Mesenchymal stem cell (in vitro differentiated cells and primary cell): ENCODE measurements around the gene CFAP54.

ENCODE experiments used
- DNase-seq: peaks from one replicate; pipeline ENCODE4 v3.0.0-alpha.2; 2013
- H2AFZ ChIP-seq: one replicate; pipeline ENCODE4 v1.6.1; 2013; ENCODE audit warnings: low read depth, mild to moderate bottlenecking, control low read depth, inconsistent platforms, low read length, moderate library complexity
- H2AK5ac ChIP-seq: 2 replicates; pipeline ENCODE4 v1.6.1; 2013; ENCODE audit warnings: low read length, moderate library complexity, mild to moderate bottlenecking, inconsistent platforms; ENCODE audit not compliant: severe bottlenecking
- H2BK120ac ChIP-seq: one replicate; pipeline ENCODE4 v1.6.1; 2013; ENCODE audit warnings: low read depth, mild to moderate bottlenecking, inconsistent platforms, low read length, moderate library complexity
- H2BK12ac ChIP-seq, 2 experiments: one replicate each; pipeline ENCODE4 v1.6.1; 2013; ENCODE audit warnings: inconsistent platforms in 2 of 2, low read length in 2 of 2, mild to moderate bottlenecking in 2 of 2, moderate library complexity in 2 of 2, control low read depth in 1 of 2
- H2BK15ac ChIP-seq: one replicate; pipeline ENCODE4 v1.6.1; 2013; ENCODE audit warnings: mild to moderate bottlenecking, low read depth, inconsistent platforms; ENCODE audit not compliant: poor library complexity, severe bottlenecking
- H2BK5ac ChIP-seq: 2 replicates; pipeline ENCODE4 v1.6.1; 2013; ENCODE audit warnings: low read depth, mild to moderate bottlenecking, low read length, control low read depth, inconsistent platforms; ENCODE audit not compliant: poor library complexity, severe bottlenecking
- H3K14ac ChIP-seq, 2 experiments: one replicate each; pipeline ENCODE4 v1.6.1; 2013; ENCODE audit warnings: inconsistent platforms in 2 of 2, low read length in 2 of 2, control low read depth in 1 of 2, mild to moderate bottlenecking in 1 of 2, moderate library complexity in 1 of 2
- H3K18ac ChIP-seq, 2 experiments: one replicate each; pipeline ENCODE4 v1.6.1; 2013; ENCODE audit warnings: inconsistent platforms in 2 of 2, low read length in 2 of 2, control low read depth in 1 of 2, low read depth in 1 of 2, mild to moderate bottlenecking in 1 of 2
- H3K23ac ChIP-seq, 2 experiments: one replicate each; pipeline ENCODE4 v1.6.1; 2013; ENCODE audit warnings: inconsistent platforms in 2 of 2, low read length in 2 of 2, mild to moderate bottlenecking in 2 of 2, moderate library complexity in 2 of 2, control low read depth in 1 of 2
- H3K27ac ChIP-seq: 2 replicates; pipeline ENCODE4 v1.5.1; 2013; ENCODE audit warnings: mild to moderate bottlenecking, moderate library complexity, low read length, control low read depth, inconsistent platforms; ENCODE audit not compliant: poor library complexity, severe bottlenecking
- H3K27me3 ChIP-seq, 2 experiments: 2 replicates each; pipeline versions ENCODE4 v1.6.1 to v1.7.0; 2013; ENCODE audit warnings: low read length in 2 of 2, mild to moderate bottlenecking in 2 of 2, moderate library complexity in 2 of 2, control low read depth in 1 of 2, inconsistent platforms in 1 of 2; ENCODE audit not compliant: control insufficient read depth in 1 of 2, insufficient read depth in 1 of 2
- H3K36me3 ChIP-seq, 2 experiments: 2 replicates each; pipeline versions ENCODE4 v1.6.1 to v1.7.0; 2013; ENCODE audit warnings: low read length in 2 of 2, control low read depth in 1 of 2, inconsistent platforms in 1 of 2, low read depth in 1 of 2, mild to moderate bottlenecking in 1 of 2; ENCODE audit not compliant: insufficient read depth in 2 of 2, control insufficient read depth in 1 of 2
- H3K4ac ChIP-seq, 2 experiments: one replicate each; pipeline ENCODE4 v1.6.1; 2013; ENCODE audit warnings: inconsistent platforms in 2 of 2, low read length in 2 of 2, mild to moderate bottlenecking in 2 of 2, moderate library complexity in 2 of 2, control low read depth in 1 of 2, low read depth in 1 of 2
- H3K4me1 ChIP-seq: 2 replicates; pipeline ENCODE4 v1.6.1; 2013; ENCODE audit warnings: low read depth, low read length, control low read depth; ENCODE audit not compliant: control insufficient read depth, insufficient read depth
- H3K4me2 ChIP-seq: 2 replicates; pipeline ENCODE4 v1.6.1; 2013; ENCODE audit warnings: low read length, mild to moderate bottlenecking, inconsistent platforms; ENCODE audit not compliant: poor library complexity, severe bottlenecking
- H3K4me3 ChIP-seq, 2 experiments: 2 replicates each; pipeline versions ENCODE4 v1.5.1 to v1.7.0; 2013; ENCODE audit warnings: low read length in 2 of 2, mild to moderate bottlenecking in 2 of 2, control low read depth in 1 of 2, low read depth in 1 of 2; ENCODE audit not compliant: insufficient read depth in 1 of 2
- H3K79me1 ChIP-seq: replicated peaks from 2 replicates; pipeline ENCODE4 v1.6.1; 2013; ENCODE audit warnings: mild to moderate bottlenecking, control low read depth, low read length, inconsistent platforms; ENCODE audit not compliant: poor library complexity, severe bottlenecking
- H3K9ac ChIP-seq: 2 replicates; pipeline ENCODE4 v1.7.0; 2013; ENCODE audit warnings: mild to moderate bottlenecking, low read length, moderate library complexity
- H3K9me3 ChIP-seq: 2 replicates; pipeline ENCODE4 v1.7.0; 2013; ENCODE audit warnings: mild to moderate bottlenecking, low read length; ENCODE audit not compliant: control insufficient read depth
- H4K8ac ChIP-seq: one replicate; pipeline ENCODE4 v1.6.1; 2013; ENCODE audit warnings: inconsistent platforms, mild to moderate bottlenecking, low read length, moderate library complexity
- H4K91ac ChIP-seq: one replicate; pipeline ENCODE4 v1.6.1; 2013; ENCODE audit warnings: mild to moderate bottlenecking, low read length, inconsistent platforms
- WGBS: methylation state at CpG from one replicate; pipeline ENCODE4 v1.1.7; 2013; ENCODE audit warnings: mixed read lengths; 5-methylcytosine and 5-hydroxymethylcytosine counted together

Gene CFAP54

GRCh38 chr12:96803969-96804368 is 314.6 kb downstream of the CFAP54 start:
- H3K27ac ChIP-seq = no peak overlapping the region

GRCh38 chr12:96806272-96806671 is 316.9 kb downstream of the CFAP54 start:
- WGBS = 91% methylated on average over 3 of the region's 4 CpGs
- H3K27me3 ChIP-seq = no peaks in the 10 kb centered on the region
- no peak overlapping the region for H4K91ac ChIP-seq
- H3K18ac ChIP-seq = no peak overlapping the region
- no peak overlapping the region for H3K4me3 ChIP-seq
- peaks cover 30% of the 10 kb centered on the region for H3K9me3 ChIP-seq
- no peak overlapping the region for H2BK12ac ChIP-seq
- no peak overlapping the region for H3K23ac ChIP-seq
- H2AK5ac ChIP-seq = no peak overlapping the region
- no peak overlapping the region for H2AFZ ChIP-seq
- H3K14ac ChIP-seq = no peak overlapping the region
- H2BK5ac ChIP-seq = no peak overlapping the region
- H3K79me1 ChIP-seq = no peaks in the 10 kb centered on the region
- H3K9ac ChIP-seq = no peak overlapping the region
- H3K27ac ChIP-seq = no peak overlapping the region
- no peak overlapping the region for H2BK120ac ChIP-seq
- H3K4ac ChIP-seq = no peak overlapping the region
- H2BK15ac ChIP-seq = no peak overlapping the region
- no peak overlapping the region for H3K4me2 ChIP-seq
- peaks cover 1% of the 10 kb centered on the region for H3K4me1 ChIP-seq
- no peaks in the 10 kb centered on the region for H3K36me3 ChIP-seq
- no peak for DNase-seq
- no peak overlapping the region for H4K8ac ChIP-seq

More at GRCh38 chr12:96803969-96804368, 314.6 kb downstream of the CFAP54 start:
- Histone ChIP-seq H3K18ac (no peak overlapping the region), H3K9me3 (peaks cover 30% of the 10 kb centered on the region), H3K36me3 (no peaks in the 10 kb centered on the region), H3K4me1 (no peaks in the 10 kb centered on the region), H4K91ac (no peak overlapping the region), H3K9ac (no peak overlapping the region), H3K23ac (no peak overlapping the region), H3K4me3 (no peak overlapping the region), H3K27me3 (no peaks in the 10 kb centered on the region), H2AK5ac (no peak overlapping the region), H2BK15ac (no peak overlapping the region), H3K4ac (no peak overlapping the region), H3K79me1 (no peaks in the 10 kb centered on the region), H2BK120ac (no peak overlapping the region), H4K8ac (no peak overlapping the region), H2AFZ (no peak overlapping the region), H3K4me2 (no peak overlapping the region), H3K14ac (no peak overlapping the region), H2BK5ac (no peak overlapping the region), H2BK12ac (no peak overlapping the region)
- no peak for DNase-seq

- Histone ChIP-seq H2BK15ac (no peak overlapping the region), H2AFZ (no peak overlapping the region), H3K4ac (no peak overlapping the region), H2BK120ac (no peak overlapping the region), H3K36me3 (no peaks in the 10 kb centered on the region), H4K91ac (no peak overlapping the region), H3K14ac (no peak overlapping the region), H3K23ac (no peak overlapping the region), H3K27me3 (no peaks in the 10 kb centered on the region), H3K4me1 (peaks cover 1% of the 10 kb centered on the region), H3K4me2 (no peak overlapping the region), H3K9me3 (peaks cover 22% of the 10 kb centered on the region), H3K18ac (no peak overlapping the region), H2BK12ac (no peak overlapping the region), H2BK5ac (no peak overlapping the region), H3K4me3 (no peak overlapping the region), H3K79me1 (no peaks in the 10 kb centered on the region), H3K9ac (no peak overlapping the region), H4K8ac (no peak overlapping the region), H2AK5ac (no peak overlapping the region), H3K27ac (no peak overlapping the region)
- no peak for DNase-seq
- WGBS = no CpG with 5 or more reads among the region's 1 CpG
These were observed 318.4 kb downstream of the CFAP54 start for GRCh38 chr12:96807741-96808140.

DNA sequence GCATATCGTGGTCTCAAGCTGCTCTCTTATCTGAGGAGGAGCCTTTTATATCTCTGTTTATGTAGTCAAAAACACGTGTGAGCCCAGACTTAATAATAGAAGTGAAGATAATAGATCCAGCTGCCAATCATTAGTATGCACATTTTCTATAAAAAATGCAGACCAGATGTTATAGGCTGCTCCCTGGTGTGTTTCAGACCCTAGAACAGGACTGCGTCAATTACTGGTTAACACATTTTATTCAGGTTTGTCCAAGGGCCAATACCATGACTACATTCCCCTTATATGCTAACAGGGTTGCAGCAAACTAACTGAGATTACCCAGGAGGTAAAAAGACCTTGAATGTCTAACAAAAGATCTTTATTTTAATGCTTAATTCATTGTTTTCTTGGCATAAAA is 319.2 kb downstream of the CFAP54 start:
- Histone ChIP-seq H2BK15ac (no peak overlapping the region), H3K9ac (no peak overlapping the region), H2BK120ac (no peak overlapping the region), H3K14ac (no peak overlapping the region), H3K36me3 (no peaks in the 10 kb centered on the region), H3K4ac (no peak overlapping the region), H3K4me2 (no peak overlapping the region), H3K27me3 (no peaks in the 10 kb centered on the region), H3K79me1 (no peaks in the 10 kb centered on the region), H3K4me3 (no peak overlapping the region), H4K91ac (no peak overlapping the region), H2BK5ac (no peak overlapping the region), H4K8ac (no peak overlapping the region), H2AK5ac (no peak overlapping the region), H3K27ac (no peak overlapping the region), H3K23ac (no peak overlapping the region), H2AFZ (no peak overlapping the region), H2BK12ac (no peak overlapping the region), H3K4me1 (peaks cover 1% of the 10 kb centered on the region), H3K9me3 (peaks cover 22% of the 10 kb centered on the region), H3K18ac (no peak overlapping the region)
- 100% methylated on average over 1 of the region's 3 CpGs for WGBS
- no peak for DNase-seq
